Sigmoid colon (tissue), 7 donors: ENCODE data around the gene TRIM44. TPM values are rescaled to one million over a fixed set of nuclear protein-coding genes. Genes with fewer than 3 reads are reported as not detected.

Experiments used
- DNase-seq: peaks from one replicate; pipeline ENCODE4 v3.0.0-alpha.2; 2019
- H3K27ac ChIP-seq, 4 donors: fragments of 200-600 bp; sonication (generic); one replicate each; pipeline ENCODE4 v1.5.1; 2016 to 2019; ENCODE audit warnings: mild to moderate bottlenecking in 1 of 4
- H3K27me3 ChIP-seq, 3 donors: fragments of 200-600 bp; sonication (generic); one replicate each; pipeline ENCODE4 v1.5.1; 2019; ENCODE audit warnings: mild to moderate bottlenecking in 1 of 3
- H3K36me3 ChIP-seq, 4 donors: fragments of 200-600 bp; sonication (generic); one replicate each; pipeline ENCODE4 v1.5.1; 2016 to 2019
- H3K4me1 ChIP-seq, 4 donors: fragments of 200-600 bp; sonication (generic); one replicate each; pipeline ENCODE4 v1.5.1; 2017 to 2019
- H3K4me3 ChIP-seq, 4 donors: fragments of 200-600 bp; sonication (generic); one replicate each; pipeline ENCODE4 v1.5.1; 2017 to 2019; ENCODE audit warnings: mild to moderate bottlenecking in 2 of 4, moderate library complexity in 1 of 4
- H3K9me3 ChIP-seq, 4 donors: fragments of 200-600 bp in 3 of 4; sonication (generic) in 3 of 4; one replicate each; pipeline versions ENCODE4 v1.5.1 to v1.6.1; 2013 to 2019
- EP300 ChIP-seq, 4 donors: sonication (generic); formaldehyde crosslinking; IDR thresholded peaks; one replicate each; pipeline ENCODE4 v1.6.1; 2017; ENCODE audit warnings: antibody characterized with exemption in 4 of 4
- POLR2A ChIP-seq, 2 donors: fragments of 450-650 bp; IDR thresholded peaks; one replicate each; pipeline ENCODE4 v1.6.1; 2016; ENCODE audit warnings: antibody characterized with exemption in 2 of 2, mild to moderate bottlenecking in 2 of 2, moderate library complexity in 2 of 2
- POLR2AphosphoS5 ChIP-seq, 4 donors: sonication (generic); formaldehyde crosslinking; IDR thresholded peaks; one replicate each; pipeline ENCODE4 v1.6.1; 2017; ENCODE audit warnings: antibody characterized with exemption in 4 of 4
- WGBS, 2 donors: extraction: QIAGEN DNeasy Blood & Tissue Kit; methylation state at CpG; one replicate each; pipeline ENCODE4 v1.1.7; 2013; 5-methylcytosine and 5-hydroxymethylcytosine counted together
- intact Hi-C: fragments of 100-400 bp; cut with DNase I; formaldehyde crosslinking; loops from one replicate; pipeline ENCODE4 v1.15.1; 2023
- polyA plus RNA-seq, 3 donors: library from polyadenylated mRNA; stranded (reverse); fragments of 200-250 nt; gene quantifications; one replicate each; pipeline ENCODE4 v1.2.3, GENCODE V29; 2013
- total RNA-seq, 4 donors: library from RNA; depleted of rRNA; stranded (reverse); fragments of >200 nt; gene quantifications; one replicate each; pipeline ENCODE4 v1.1.0, GENCODE V29; 2016
- TF ChIP-seq, protein P1 (sequence below), 4 experiments: fragments of 450-650 bp in 3 of 4; fragments of 200-600 bp in 1 of 4; IDR thresholded peaks; one replicate each; pipeline ENCODE4 v1.5.1; 2016 to 2019; ENCODE audit warnings: antibody characterized with exemption in 4 of 4, mild to moderate bottlenecking in 3 of 4, moderate library complexity in 2 of 4
- donor health status: healthy with polysubstance abuse.
- donor health status: Bipolar disorder and iron deficiency.
- donor health status: healthy.

TRIM44 gene
- total and polyA plus RNA-seq, 7 donors, result 8.4 to 97.2 (median 23.0) TPM

DNA sequence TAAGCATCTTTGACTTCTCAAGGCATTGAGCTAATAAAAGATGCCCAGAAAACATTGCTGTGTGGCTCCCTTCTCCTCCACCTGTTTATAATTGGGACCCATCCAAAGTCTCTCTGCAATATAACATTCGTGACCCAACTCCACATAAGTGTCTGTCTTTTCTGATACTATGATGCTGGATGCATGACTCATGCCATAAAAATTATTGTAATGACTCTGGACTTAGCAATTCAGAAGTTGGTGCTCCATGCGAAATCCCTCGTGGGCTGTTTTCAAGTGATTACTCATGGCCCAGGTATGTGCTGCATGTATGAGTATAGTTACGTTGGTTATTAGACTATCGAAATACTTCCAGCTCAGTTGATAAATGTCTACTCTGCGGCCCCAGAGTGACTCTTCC, 32.7 kb upstream of the TRIM44 start:
- intact Hi-C loops, result no loop called here
- no peaks in the 10 kb centered on the region for H3K9me3 ChIP-seq
- TF ChIP-seq POLR2AphosphoS5 (IDR thresholded peaks at IDR 0.05) (no peak), POLR2A (IDR thresholded peaks at IDR 0.05) (no peak), EP300 (IDR thresholded peaks at IDR 0.05) (no peak)
- TF ChIP-seq, protein P1, sequence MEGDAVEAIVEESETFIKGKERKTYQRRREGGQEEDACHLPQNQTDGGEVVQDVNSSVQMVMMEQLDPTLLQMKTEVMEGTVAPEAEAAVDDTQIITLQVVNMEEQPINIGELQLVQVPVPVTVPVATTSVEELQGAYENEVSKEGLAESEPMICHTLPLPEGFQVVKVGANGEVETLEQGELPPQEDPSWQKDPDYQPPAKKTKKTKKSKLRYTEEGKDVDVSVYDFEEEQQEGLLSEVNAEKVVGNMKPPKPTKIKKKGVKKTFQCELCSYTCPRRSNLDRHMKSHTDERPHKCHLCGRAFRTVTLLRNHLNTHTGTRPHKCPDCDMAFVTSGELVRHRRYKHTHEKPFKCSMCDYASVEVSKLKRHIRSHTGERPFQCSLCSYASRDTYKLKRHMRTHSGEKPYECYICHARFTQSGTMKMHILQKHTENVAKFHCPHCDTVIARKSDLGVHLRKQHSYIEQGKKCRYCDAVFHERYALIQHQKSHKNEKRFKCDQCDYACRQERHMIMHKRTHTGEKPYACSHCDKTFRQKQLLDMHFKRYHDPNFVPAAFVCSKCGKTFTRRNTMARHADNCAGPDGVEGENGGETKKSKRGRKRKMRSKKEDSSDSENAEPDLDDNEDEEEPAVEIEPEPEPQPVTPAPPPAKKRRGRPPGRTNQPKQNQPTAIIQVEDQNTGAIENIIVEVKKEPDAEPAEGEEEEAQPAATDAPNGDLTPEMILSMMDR (IDR thresholded peaks at IDR 0.05), result no peak
- no peak overlapping the region for H3K27ac ChIP-seq
- no peaks in the 10 kb centered on the region for H3K36me3 ChIP-seq
- no peak overlapping the region for H3K4me3 ChIP-seq
- no peak for DNase-seq
- peaks cover 0 to 9% (median 0%) of the 10 kb centered on the region in 4 donors for H3K4me1 ChIP-seq
- peaks cover 0 to 3% (median 0%) of the 10 kb centered on the region in 3 donors for H3K27me3 ChIP-seq
- WGBS, 2 donors, result 47 to 68% methylated on average over 6 of the region's 6 CpGs

DNA sequence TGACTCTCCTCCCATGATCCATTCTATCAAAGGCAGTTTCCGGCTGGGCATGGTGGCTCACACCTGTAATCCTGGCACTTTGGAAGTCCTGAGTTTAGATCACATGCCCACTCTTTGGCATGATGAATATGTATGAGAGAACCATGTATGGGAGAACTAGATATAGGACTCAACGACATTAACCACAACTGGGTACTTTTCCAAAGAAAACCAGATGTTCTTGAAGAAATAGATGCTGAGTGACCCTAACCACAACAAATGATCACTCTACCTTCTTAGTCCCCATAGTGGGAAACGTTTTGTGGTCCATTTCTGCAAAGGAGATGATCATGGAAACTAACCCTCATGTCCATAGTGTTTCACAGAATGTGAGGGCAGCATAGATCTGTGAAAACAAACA, 30.7 kb upstream of the TRIM44 start:
- H3K4me3 ChIP-seq, result no peak overlapping the region
- peaks cover 0 to 9% (median 0%) of the 10 kb centered on the region in 4 donors for H3K4me1 ChIP-seq
- H3K27ac ChIP-seq, result no peak overlapping the region
- intact Hi-C loops, result no loop called here
- peaks cover 0 to 4% (median 0%) of the 10 kb centered on the region in 3 donors for H3K27me3 ChIP-seq
- H3K9me3 ChIP-seq, result no peaks in the 10 kb centered on the region
- TF ChIP-seq, protein P1 (IDR thresholded peaks at IDR 0.05), result no peak
- TF ChIP-seq POLR2A (IDR thresholded peaks at IDR 0.05) (no peak), POLR2AphosphoS5 (IDR thresholded peaks at IDR 0.05) (no peak), EP300 (IDR thresholded peaks at IDR 0.05) (no peak)
- WGBS, 2 donors, result 61 to 72% methylated on average over 3 of the region's 3 CpGs
- DNase-seq, result no peak
- H3K36me3 ChIP-seq, result no peaks in the 10 kb centered on the region

DNA sequence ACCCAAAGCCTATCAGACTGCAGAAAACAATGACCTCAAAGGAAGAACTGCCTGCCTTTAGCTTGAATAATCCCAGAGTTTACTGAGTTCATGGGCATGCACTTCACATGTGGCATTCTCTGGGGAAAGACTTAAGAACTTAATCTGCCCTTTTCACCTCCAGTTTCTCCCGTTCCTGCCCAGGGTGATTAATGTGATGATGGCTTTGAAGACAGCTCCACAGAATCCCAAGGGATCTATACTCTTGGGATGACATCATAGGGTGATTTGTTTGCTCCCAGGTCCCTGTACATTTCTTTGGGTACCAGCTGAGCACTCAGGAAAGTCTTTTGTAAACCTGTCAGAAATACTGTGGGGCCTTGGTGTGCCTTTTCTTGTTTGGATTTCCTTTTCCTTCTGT, 30.3 kb upstream of the TRIM44 start:
- no peak for DNase-seq
- intact Hi-C loops, result no loop called here
- Histone ChIP-seq H3K27me3 (peaks cover 0 to 4% (median 0%) of the 10 kb centered on the region in 3 donors), H3K27ac (no peak overlapping the region), H3K4me1 (peaks cover 0 to 9% (median 0%) of the 10 kb centered on the region in 4 donors), H3K9me3 (no peaks in the 10 kb centered on the region), H3K36me3 (no peaks in the 10 kb centered on the region), H3K4me3 (no peak overlapping the region)
- 39 to 49% methylated on average over 1 of the region's 1 CpG for WGBS, 2 donors
- TF ChIP-seq POLR2AphosphoS5 (IDR thresholded peaks at IDR 0.05), result no peak
- no peak for TF ChIP-seq EP300 (IDR thresholded peaks at IDR 0.05)
- TF ChIP-seq, protein P1 (IDR thresholded peaks at IDR 0.05), result no peak
- no peak for TF ChIP-seq POLR2A (IDR thresholded peaks at IDR 0.05)

DNA sequence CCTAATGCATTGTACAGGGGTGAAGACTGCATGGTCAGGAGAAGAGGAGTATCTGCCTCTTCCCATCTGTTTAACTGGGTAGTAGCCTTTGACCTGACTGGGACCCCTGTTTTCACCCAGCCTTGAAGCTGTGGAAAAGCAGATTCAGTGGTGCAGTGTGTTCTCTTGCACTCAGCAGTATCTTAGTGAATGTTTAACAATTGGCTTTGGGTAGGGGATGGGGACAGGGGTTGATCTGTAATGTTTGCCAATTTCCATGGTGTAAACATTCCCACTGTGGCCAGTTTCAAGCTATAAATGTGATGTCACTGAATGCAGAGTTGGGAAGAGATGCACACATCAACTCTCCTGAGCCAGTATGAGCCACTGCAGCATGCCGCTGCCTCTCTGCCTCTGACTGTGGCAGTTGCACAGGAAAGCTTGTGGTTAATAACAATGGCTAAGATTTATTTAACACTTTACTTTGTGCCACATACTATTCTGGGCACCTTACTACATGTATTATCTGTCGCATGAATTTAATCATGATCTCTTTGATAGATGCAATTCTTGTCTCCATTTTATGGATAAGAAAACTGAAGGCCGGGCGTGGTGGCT, 28.6 kb upstream of the TRIM44 start:
- H3K27me3 ChIP-seq, result peaks cover 0 to 4% (median 0%) of the 10 kb centered on the region in 3 donors
- TF ChIP-seq, protein P1 (IDR thresholded peaks at IDR 0.05), result no peak
- TF ChIP-seq POLR2A (IDR thresholded peaks at IDR 0.05) (no peak), EP300 (IDR thresholded peaks at IDR 0.05) (no peak), POLR2AphosphoS5 (IDR thresholded peaks at IDR 0.05) (no peak)
- intact Hi-C loops, result no loop called here
- H3K27ac ChIP-seq, result no peak overlapping the region
- 60 to 69% methylated on average over 4 of the region's 4 CpGs for WGBS, 2 donors
- no peaks in the 10 kb centered on the region for H3K9me3 ChIP-seq
- H3K4me1 ChIP-seq, result peaks cover 0 to 9% (median 0%) of the 10 kb centered on the region in 4 donors
- H3K4me3 ChIP-seq, result no peak overlapping the region
- no peak for DNase-seq
- no peaks in the 10 kb centered on the region for H3K36me3 ChIP-seq

DNA sequence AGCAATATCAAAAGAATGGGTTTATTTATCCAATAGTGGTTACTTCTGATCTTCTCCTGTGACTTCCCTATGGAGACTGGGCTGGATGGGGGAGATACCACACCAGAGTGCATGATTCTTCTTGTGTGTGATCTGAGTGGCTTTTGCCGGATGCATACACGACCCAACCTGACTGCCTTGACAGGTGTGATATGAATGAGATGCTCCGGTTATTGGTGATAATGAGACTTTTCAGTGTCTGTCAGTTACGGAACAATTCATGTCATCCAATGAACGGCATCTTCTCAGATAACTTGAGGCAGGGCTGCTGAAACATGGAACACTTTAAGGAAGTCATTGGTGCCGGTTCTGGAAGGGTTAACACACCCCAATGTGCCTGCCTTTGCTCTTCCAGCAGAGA, 26.6 kb upstream of the TRIM44 start:
- intact Hi-C loops, result no loop called here
- 86 to 90% methylated on average over 6 of the region's 6 CpGs for WGBS, 2 donors
- H3K27me3 ChIP-seq, result peaks cover 0 to 4% (median 0%) of the 10 kb centered on the region in 3 donors
- H3K9me3 ChIP-seq, result no peaks in the 10 kb centered on the region
- H3K27ac ChIP-seq, result no peak overlapping the region
- H3K36me3 ChIP-seq, result no peaks in the 10 kb centered on the region
- TF ChIP-seq POLR2AphosphoS5 (IDR thresholded peaks at IDR 0.05) (no peak), POLR2A (IDR thresholded peaks at IDR 0.05) (no peak), EP300 (IDR thresholded peaks at IDR 0.05) (no peak)
- TF ChIP-seq, protein P1 (IDR thresholded peaks at IDR 0.05), result no peak
- no peak for DNase-seq
- H3K4me3 ChIP-seq, result no peak overlapping the region
- H3K4me1 ChIP-seq, result no peaks in the 10 kb centered on the region
